ENCODE results near the gene CLEC2D. TPM values are rescaled to one million over a fixed set of nuclear protein-coding genes. Genes with fewer than 3 reads are reported as not detected.

CLEC2D gene
- total RNA-seq, 1 donor, result 9.4 TPM

- Histone ChIP-seq H3K79me2 (ENCODE audit: insufficient read depth, low read length) (peaks cover 36% of the 10 kb centered on the region), H3K36me3 (ENCODE audit: insufficient read depth, low read length) (peaks cover 5% of the 10 kb centered on the region), H3K9me3 (ENCODE audit: low read depth, low read length) (no peaks in the 10 kb centered on the region), H3K4me3 (ENCODE audit: insufficient read depth, low read length) (peak overlapping the region; percentile 80), H4K20me1 (ENCODE audit: insufficient read depth, low read length) (no peaks in the 10 kb centered on the region), H3K4me2 (ENCODE audit: insufficient read depth, low read length) (peak overlapping the region; percentile 89), H3K4me1 (ENCODE audit: insufficient read depth, low read length) (peaks cover 28% of the 10 kb centered on the region), H3K27me3 (ENCODE audit: insufficient read depth, low read length) (no peaks in the 10 kb centered on the region), H2AFZ (ENCODE audit: low read length) (peak overlapping the region; percentile 71), H3K27ac (ENCODE audit: low read depth, low read length) (peak overlapping the region; percentile 98)
- TF ChIP-seq, protein P1, sequence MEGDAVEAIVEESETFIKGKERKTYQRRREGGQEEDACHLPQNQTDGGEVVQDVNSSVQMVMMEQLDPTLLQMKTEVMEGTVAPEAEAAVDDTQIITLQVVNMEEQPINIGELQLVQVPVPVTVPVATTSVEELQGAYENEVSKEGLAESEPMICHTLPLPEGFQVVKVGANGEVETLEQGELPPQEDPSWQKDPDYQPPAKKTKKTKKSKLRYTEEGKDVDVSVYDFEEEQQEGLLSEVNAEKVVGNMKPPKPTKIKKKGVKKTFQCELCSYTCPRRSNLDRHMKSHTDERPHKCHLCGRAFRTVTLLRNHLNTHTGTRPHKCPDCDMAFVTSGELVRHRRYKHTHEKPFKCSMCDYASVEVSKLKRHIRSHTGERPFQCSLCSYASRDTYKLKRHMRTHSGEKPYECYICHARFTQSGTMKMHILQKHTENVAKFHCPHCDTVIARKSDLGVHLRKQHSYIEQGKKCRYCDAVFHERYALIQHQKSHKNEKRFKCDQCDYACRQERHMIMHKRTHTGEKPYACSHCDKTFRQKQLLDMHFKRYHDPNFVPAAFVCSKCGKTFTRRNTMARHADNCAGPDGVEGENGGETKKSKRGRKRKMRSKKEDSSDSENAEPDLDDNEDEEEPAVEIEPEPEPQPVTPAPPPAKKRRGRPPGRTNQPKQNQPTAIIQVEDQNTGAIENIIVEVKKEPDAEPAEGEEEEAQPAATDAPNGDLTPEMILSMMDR (IDR thresholded peaks at IDR 0.05; ENCODE audit: extremely low read depth, low read depth, low read length), result no peak
- DNase-seq (ENCODE audit: insufficient read length, low spot score, missing footprints), result no peak
These were observed 20.0 kb upstream of the CLEC2D start for GRCh38 chr12:9649532-9649940.

DNA sequence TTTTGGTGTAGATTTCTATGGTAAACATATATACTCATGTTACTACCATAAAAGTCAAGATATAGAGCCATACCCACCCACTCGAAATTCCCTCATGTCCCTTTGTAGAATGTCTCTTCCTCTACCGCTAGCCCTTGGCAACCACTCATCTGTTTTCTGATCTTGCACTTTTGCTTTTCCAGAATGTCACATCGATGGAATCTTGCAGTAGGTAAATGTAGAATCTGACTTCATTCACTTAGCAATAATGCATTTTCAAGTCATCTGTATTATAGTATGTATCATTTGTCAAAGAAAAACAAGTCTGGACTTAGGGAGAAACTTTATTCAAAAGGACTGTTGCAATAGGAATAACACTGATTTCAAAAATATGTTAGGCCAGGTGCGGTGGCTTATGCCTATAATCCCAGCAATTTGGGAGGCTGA is 19.3 kb upstream of the CLEC2D start:
- Histone ChIP-seq H2AFZ (ENCODE audit: low read length) (peak overlapping the region; percentile 64), H3K79me2 (ENCODE audit: insufficient read depth, low read length) (peaks cover 36% of the 10 kb centered on the region), H3K27ac (ENCODE audit: low read depth, low read length) (peak overlapping the region; percentile 98), H3K4me3 (ENCODE audit: insufficient read depth, low read length) (peak overlapping the region; percentile 80), H3K9me3 (ENCODE audit: low read depth, low read length) (no peaks in the 10 kb centered on the region), H3K4me2 (ENCODE audit: insufficient read depth, low read length) (peak overlapping the region; percentile 89), H3K4me1 (ENCODE audit: insufficient read depth, low read length) (peaks cover 28% of the 10 kb centered on the region), H4K20me1 (ENCODE audit: insufficient read depth, low read length) (no peaks in the 10 kb centered on the region), H3K36me3 (ENCODE audit: insufficient read depth, low read length) (peaks cover 7% of the 10 kb centered on the region), H3K27me3 (ENCODE audit: insufficient read depth, low read length) (no peaks in the 10 kb centered on the region)
- TF ChIP-seq, protein P1 (IDR thresholded peaks at IDR 0.05; ENCODE audit: extremely low read depth, low read depth, low read length), result no peak
- DNase-seq (ENCODE audit: insufficient read length, low spot score, missing footprints), result no peak

DNA sequence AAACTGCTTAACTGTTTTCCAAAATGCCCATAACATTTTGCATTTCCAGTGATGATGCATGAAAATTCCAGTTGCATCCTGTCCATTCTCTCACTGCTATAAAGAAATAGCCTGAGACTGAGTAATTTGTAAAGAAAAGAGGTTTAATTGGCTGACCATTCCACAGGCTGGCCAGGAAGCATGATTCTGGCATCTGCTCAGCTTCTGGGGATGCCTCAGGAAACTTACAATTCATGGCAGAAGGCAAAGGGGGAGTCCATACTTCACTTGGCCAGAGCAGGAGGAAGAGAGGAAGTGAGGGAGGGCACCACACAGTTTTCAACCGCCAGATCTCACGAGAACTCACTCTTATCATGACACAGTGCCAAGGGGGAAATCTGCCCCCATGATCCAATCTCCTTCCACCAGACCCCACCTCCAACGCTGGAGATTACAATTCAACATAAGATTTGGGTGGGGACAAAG is 18.2 kb upstream of the CLEC2D start:
- Histone ChIP-seq H3K36me3 (ENCODE audit: insufficient read depth, low read length) (peaks cover 7% of the 10 kb centered on the region), H3K79me2 (ENCODE audit: insufficient read depth, low read length) (peaks cover 36% of the 10 kb centered on the region)

GRCh38 chr12:9660046-9660445 is 9.5 kb upstream of the CLEC2D start:
- Histone ChIP-seq H2AFZ (ENCODE audit: low read length) (no peak overlapping the region), H3K36me3 (ENCODE audit: insufficient read depth, low read length) (peaks cover 33% of the 10 kb centered on the region), H3K9me3 (ENCODE audit: low read depth, low read length) (no peaks in the 10 kb centered on the region), H3K4me2 (ENCODE audit: insufficient read depth, low read length) (no peak overlapping the region), H3K4me3 (ENCODE audit: insufficient read depth, low read length) (no peak overlapping the region), H3K4me1 (ENCODE audit: insufficient read depth, low read length) (no peaks in the 10 kb centered on the region), H3K27me3 (ENCODE audit: insufficient read depth, low read length) (no peaks in the 10 kb centered on the region), H4K20me1 (ENCODE audit: insufficient read depth, low read length) (no peaks in the 10 kb centered on the region), H3K27ac (ENCODE audit: low read depth, low read length) (no peak overlapping the region), H3K79me2 (ENCODE audit: insufficient read depth, low read length) (no peaks in the 10 kb centered on the region)
- no peak for DNase-seq (ENCODE audit: insufficient read length, low spot score, missing footprints)
- TF ChIP-seq, protein P1 (IDR thresholded peaks at IDR 0.05; ENCODE audit: extremely low read depth, low read depth, low read length), result no peak

More for the DNA sequence above, 18.2 kb upstream of the CLEC2D start:
- Histone ChIP-seq H3K4me1 (ENCODE audit: insufficient read depth, low read length) (peaks cover 28% of the 10 kb centered on the region), H3K27me3 (ENCODE audit: insufficient read depth, low read length) (no peaks in the 10 kb centered on the region), H4K20me1 (ENCODE audit: insufficient read depth, low read length) (no peaks in the 10 kb centered on the region), H3K4me3 (ENCODE audit: insufficient read depth, low read length) (peak overlapping the region; percentile 80), H3K9me3 (ENCODE audit: low read depth, low read length) (no peaks in the 10 kb centered on the region), H3K4me2 (ENCODE audit: insufficient read depth, low read length) (peak overlapping the region; percentile 89), H3K27ac (ENCODE audit: low read depth, low read length) (peak overlapping the region; percentile 98), H2AFZ (ENCODE audit: low read length) (peak overlapping the region; percentile 58)
- TF ChIP-seq, protein P1 (IDR thresholded peaks at IDR 0.05; ENCODE audit: extremely low read depth, low read depth, low read length), result no peak
- peak; percentile 63 for DNase-seq (ENCODE audit: insufficient read length, low spot score, missing footprints)
